ENCODE data around the gene NUP214. TPM values are rescaled to one million over a fixed set of nuclear protein-coding genes. Genes with fewer than 3 reads are reported as not detected.

NUP214 gene
- total and polyA plus RNA-seq, 2 of the 8 experiments (the other 6 are each of a cell fraction or from before 2014, with no cell fraction given): 28.6 to 50.2 TPM

DNA sequence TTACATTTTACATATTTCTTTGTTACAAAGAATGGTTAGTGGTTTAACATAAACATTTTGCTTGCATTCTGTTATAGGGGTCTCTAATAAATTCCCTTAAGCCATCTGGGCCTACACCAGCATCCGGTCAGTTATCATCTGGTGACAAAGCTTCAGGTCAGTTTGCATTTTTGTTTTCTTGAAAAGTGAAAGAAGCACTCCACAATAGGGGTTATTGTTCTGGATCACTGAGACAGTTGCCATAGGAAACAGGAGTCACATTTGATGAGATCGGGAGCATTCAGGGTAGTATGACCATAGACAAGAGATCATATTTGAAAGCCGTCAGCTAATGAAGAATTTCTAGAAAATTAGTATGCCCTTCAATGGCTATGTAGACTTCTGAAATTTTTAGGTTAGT, 63.6 kb downstream of the NUP214 start:
- no peak for DNase-seq (ENCODE audit: low read depth in 1 of 2, low spot score in 2 of 2)
- H3K56ac ChIP-seq (replicated peaks; ENCODE audit: insufficient read length, low read depth, low read length): no peak overlapping the region
- H3K27ac ChIP-seq (ENCODE audit: low read depth, low read length): no peak overlapping the region
- H3K18ac ChIP-seq (ENCODE audit: extremely low read depth, low read length): no peak overlapping the region
- no peak overlapping the region for H2BK12ac ChIP-seq (ENCODE audit: low read depth, low read length)
- H4K20me1 ChIP-seq (replicated peaks in 1 of 2; ENCODE audit: control insufficient read depth in 1 of 2, insufficient read depth in 2 of 2, low read length in 2 of 2): no peaks in the 10 kb centered on the region
- no peak overlapping the region for H3K9ac ChIP-seq (replicated peaks in 1 of 4; ENCODE audit: extremely low read depth in 1 of 4, low read depth in 3 of 4, low read length in 3 of 4)
- H4K8ac ChIP-seq (ENCODE audit: extremely low read depth, insufficient read depth, low read length): no peak overlapping the region
- no peak overlapping the region for H2AFZ ChIP-seq (ENCODE audit: low read length)
- H3K36me3 ChIP-seq (ENCODE audit: control insufficient read depth in 2 of 4, insufficient read depth in 4 of 4, low read length in 3 of 4): peaks cover 3 to 46% (median 15%) of the 10 kb centered on the region in 4 experiments
- H4K5ac ChIP-seq (ENCODE audit: insufficient read length, low read depth, low read length): no peak overlapping the region
- H4K91ac ChIP-seq (replicated peaks; ENCODE audit: insufficient read length, low read length): no peak overlapping the region
- no peak overlapping the region for H3K4me2 ChIP-seq (ENCODE audit: insufficient read depth in 1 of 2, low read depth in 2 of 2, low read length in 2 of 2)
- no peak overlapping the region for H2BK20ac ChIP-seq (ENCODE audit: low read length)
- H3K4me1 ChIP-seq (replicated peaks in 1 of 4; ENCODE audit: control insufficient read depth in 3 of 4, insufficient read depth in 4 of 4, low read length in 3 of 4): no peaks in the 10 kb centered on the region
- H3K9me3 ChIP-seq (ENCODE audit: insufficient read depth in 2 of 2, low read depth in 1 of 2, low read length in 1 of 2): no peaks in the 10 kb centered on the region
- no peak overlapping the region for H3K14ac ChIP-seq (ENCODE audit: insufficient read length)
- TF ChIP-seq CREB1 (IDR thresholded peaks at IDR 0.05) (no peak), KDM4A (IDR thresholded peaks at IDR 0.05; ENCODE audit: low read depth, low read length, severe bottlenecking) (no peak), SUZ12 (IDR thresholded peaks at IDR 0.05; ENCODE audit: low read length) (no peak), CBX5 (IDR thresholded peaks at IDR 0.05; ENCODE audit: low read depth, low read length) (no peak), POLR2AphosphoS5 (IDR thresholded peaks at IDR 0.05; ENCODE audit: low read depth, low read length) (no peak), SIN3A (conservative IDR thresholded peaks at IDR 0.05 in 1 of 2, IDR thresholded peaks at IDR 0.05 in 1 of 2; ENCODE audit: low read depth in 1 of 2, low read length in 2 of 2) (no peak), JUND (IDR thresholded peaks at IDR 0.05; ENCODE audit: low read length) (no peak)
- TF ChIP-seq, protein P1, sequence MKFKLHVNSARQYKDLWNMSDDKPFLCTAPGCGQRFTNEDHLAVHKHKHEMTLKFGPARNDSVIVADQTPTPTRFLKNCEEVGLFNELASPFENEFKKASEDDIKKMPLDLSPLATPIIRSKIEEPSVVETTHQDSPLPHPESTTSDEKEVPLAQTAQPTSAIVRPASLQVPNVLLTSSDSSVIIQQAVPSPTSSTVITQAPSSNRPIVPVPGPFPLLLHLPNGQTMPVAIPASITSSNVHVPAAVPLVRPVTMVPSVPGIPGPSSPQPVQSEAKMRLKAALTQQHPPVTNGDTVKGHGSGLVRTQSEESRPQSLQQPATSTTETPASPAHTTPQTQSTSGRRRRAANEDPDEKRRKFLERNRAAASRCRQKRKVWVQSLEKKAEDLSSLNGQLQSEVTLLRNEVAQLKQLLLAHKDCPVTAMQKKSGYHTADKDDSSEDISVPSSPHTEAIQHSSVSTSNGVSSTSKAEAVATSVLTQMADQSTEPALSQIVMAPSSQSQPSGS (IDR thresholded peaks at IDR 0.05; ENCODE audit: low read length): no peak
- ChIA-PET CTCF (ENCODE audit: partially characterized antibody) (no interaction called here), POLR2A (ENCODE audit: partially characterized antibody) (no interaction called here)
- H3K23me2 ChIP-seq (ENCODE audit: low read depth, low read length): no peaks in the 10 kb centered on the region
- no peak overlapping the region for H3K23ac ChIP-seq (ENCODE audit: insufficient read length)
- FAIRE-seq: no peak
- no peak overlapping the region for H2BK15ac ChIP-seq (ENCODE audit: low read length)
- H3K27me3 ChIP-seq (replicated peaks in 1 of 4; ENCODE audit: control insufficient read depth in 3 of 4, extremely low read depth in 1 of 4, insufficient read depth in 3 of 4, low read length in 3 of 4): no peaks in the 10 kb centered on the region
- no peak overlapping the region for H3K4me3 ChIP-seq (ENCODE audit: extremely low read depth in 1 of 4, insufficient read depth in 2 of 4, low read depth in 3 of 4, low read length in 4 of 4)
- H3K79me2 ChIP-seq (ENCODE audit: control insufficient read depth in 1 of 2, insufficient read depth in 2 of 2, low read length in 2 of 2): no peaks in the 10 kb centered on the region
- no peak overlapping the region for H3K4ac ChIP-seq (replicated peaks; ENCODE audit: insufficient read length, low read depth, low read length)
- 92% methylated on average over 3 of the region's 3 CpGs; no CpG with 5 or more reads in 1 of the 2 experiments for WGBS, 2 experiments (ENCODE audit: extremely low coverage in 1 of 2, insufficient coverage in 1 of 2, insufficient read length in 1 of 2, insufficient replicate concordance in 2 of 2, low coverage in 1 of 2, low lambda C conversion rate in 2 of 2, missing lambda C conversion rate in 1 of 2)
- no peak overlapping the region for H2AK5ac ChIP-seq (ENCODE audit: low read depth, low read length)
- no peak overlapping the region for H2BK5ac ChIP-seq (ENCODE audit: low read depth, low read length)
- no peaks in the 10 kb centered on the region for H3K79me1 ChIP-seq (ENCODE audit: low read depth, low read length)
- no peak overlapping the region for H2BK120ac ChIP-seq (replicated peaks; ENCODE audit: low read depth, low read length)

Measured in H1 (cell line).